Stimulated activated naive CD4-positive, alpha-beta T cell treated with Interleukin-2 at 50 U/mL for 16 hours (primary cell): ENCODE results near the gene MTG2.

ENCODE experiments used
- DNase-seq: peaks from one replicate; lab custom pipeline; 2025; lab: John Stamatoyannopoulos, UW

MTG2 gene

GRCh38 chr20:62183426-62184142, 756 bp downstream of the MTG2 start:
- no peak for DNase-seq

- DNase-seq = no peak
Observed at GRCh38 chr20:62186096-62186426, 3.2 kb downstream of the MTG2 start.

- DNase-seq = no peak
Observed at GRCh38 chr20:62186887-62187866, 4.3 kb downstream of the MTG2 start.

GRCh38 chr20:62190639-62191411, 8.0 kb downstream of the MTG2 start:
- DNase-seq = no peak

GRCh38 chr20:62191781-62192559, 9.1 kb downstream of the MTG2 start:
- no peak for DNase-seq

- DNase-seq = no peak
Observed at GRCh38 chr20:62192635-62193034, 9.8 kb downstream of the MTG2 start.

GRCh38 chr20:62193079-62194025, 10.5 kb downstream of the MTG2 start:
- no peak for DNase-seq

GRCh38 chr20:62195075-62195405, 12.2 kb downstream of the MTG2 start:
- no peak for DNase-seq

GRCh38 chr20:62195736-62196135, 12.9 kb downstream of the MTG2 start:
- no peak for DNase-seq

- DNase-seq = no peak
Observed at GRCh38 chr20:62196286-62196685, 13.5 kb downstream of the MTG2 start.

GRCh38 chr20:62197311-62197710, 14.5 kb downstream of the MTG2 start:
- DNase-seq = no peak

GRCh38 chr20:62197801-62198200, 15.0 kb downstream of the MTG2 start:
- no peak for DNase-seq

- DNase-seq = no peak
Observed at GRCh38 chr20:62198496-62198895, 15.7 kb downstream of the MTG2 start.

GRCh38 chr20:62198931-62199330, 16.1 kb downstream of the MTG2 start:
- DNase-seq = no peak

GRCh38 chr20:62200491-62201172, 17.8 kb downstream of the MTG2 start:
- no peak for DNase-seq

- no peak for DNase-seq
Observed at GRCh38 chr20:62201173-62202082, 18.6 kb downstream of the MTG2 start.

- no peak for DNase-seq
Observed at GRCh38 chr20:62202083-62202395, 19.2 kb downstream of the MTG2 start.

GRCh38 chr20:62202676-62203377, 20.0 kb downstream of the MTG2 start:
- DNase-seq = no peak
